ENCODE results near the gene DUSP3.

DNA sequence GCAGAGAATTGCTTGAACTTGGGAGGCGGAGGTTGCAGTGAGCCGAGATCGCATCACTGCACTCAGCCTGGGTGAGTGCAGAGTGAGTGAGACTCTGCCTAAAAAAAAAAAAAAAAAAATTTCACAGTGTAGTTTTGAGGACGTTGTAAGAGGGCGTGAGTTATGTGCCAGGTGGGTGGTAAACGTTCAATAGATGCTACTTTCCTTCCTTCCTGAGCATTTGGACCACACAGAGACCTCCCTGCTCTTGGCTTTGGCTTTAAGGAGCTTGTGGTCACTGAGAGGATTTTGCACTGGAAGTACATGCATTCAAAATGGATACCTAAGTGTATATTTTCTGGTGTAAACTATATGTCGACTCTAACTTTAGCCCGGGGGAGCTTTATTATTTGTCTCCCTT lies 50.7 kb downstream of the DUSP3 start:
- TF ChIP-seq, protein P1, sequence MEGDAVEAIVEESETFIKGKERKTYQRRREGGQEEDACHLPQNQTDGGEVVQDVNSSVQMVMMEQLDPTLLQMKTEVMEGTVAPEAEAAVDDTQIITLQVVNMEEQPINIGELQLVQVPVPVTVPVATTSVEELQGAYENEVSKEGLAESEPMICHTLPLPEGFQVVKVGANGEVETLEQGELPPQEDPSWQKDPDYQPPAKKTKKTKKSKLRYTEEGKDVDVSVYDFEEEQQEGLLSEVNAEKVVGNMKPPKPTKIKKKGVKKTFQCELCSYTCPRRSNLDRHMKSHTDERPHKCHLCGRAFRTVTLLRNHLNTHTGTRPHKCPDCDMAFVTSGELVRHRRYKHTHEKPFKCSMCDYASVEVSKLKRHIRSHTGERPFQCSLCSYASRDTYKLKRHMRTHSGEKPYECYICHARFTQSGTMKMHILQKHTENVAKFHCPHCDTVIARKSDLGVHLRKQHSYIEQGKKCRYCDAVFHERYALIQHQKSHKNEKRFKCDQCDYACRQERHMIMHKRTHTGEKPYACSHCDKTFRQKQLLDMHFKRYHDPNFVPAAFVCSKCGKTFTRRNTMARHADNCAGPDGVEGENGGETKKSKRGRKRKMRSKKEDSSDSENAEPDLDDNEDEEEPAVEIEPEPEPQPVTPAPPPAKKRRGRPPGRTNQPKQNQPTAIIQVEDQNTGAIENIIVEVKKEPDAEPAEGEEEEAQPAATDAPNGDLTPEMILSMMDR (conservative IDR thresholded peaks at IDR 0.05), result no peak
- TF ChIP-seq ZFX (IDR thresholded peaks at IDR 0.05), result no peak

Data from C4-2B (cell line).